Vagina (tissue), 2 donors: ENCODE data around the gene KIF2C. TPM values are rescaled to one million over a fixed set of nuclear protein-coding genes. Genes with fewer than 3 reads are reported as not detected.

Experiments
- DNase-seq, 2 donors: peaks; one replicate each; pipeline ENCODE4 v3.0.0-alpha.2; 2017; ENCODE audit errors: extremely low spot score in 2 of 2
- H3K27ac ChIP-seq: fragments of 200-600 bp; sonication (generic); one replicate; pipeline ENCODE4 v1.5.1; 2019
- H3K27me3 ChIP-seq: fragments of 200-600 bp; sonication (generic); one replicate; pipeline ENCODE4 v1.5.1; 2019
- H3K36me3 ChIP-seq, 2 donors: fragments of 200-600 bp; sonication (generic); one replicate each; pipeline ENCODE4 v1.5.1; 2017 to 2019
- H3K4me1 ChIP-seq: fragments of 200-600 bp; sonication (generic); one replicate; pipeline ENCODE4 v1.5.1; 2019
- H3K4me3 ChIP-seq, 2 donors: fragments of 200-600 bp; sonication (generic); 1 replicate in 1 of 2; 2 replicates in 1 of 2; pipeline ENCODE4 v1.5.1; 2016 to 2019
- H3K9me3 ChIP-seq: fragments of 200-600 bp; sonication (generic); one replicate; pipeline ENCODE4 v1.5.1; 2019
- POLR2A ChIP-seq, 2 donors: fragments of 450-650 bp; IDR thresholded peaks; one replicate each; pipeline ENCODE4 v1.6.1; 2017; ENCODE audit warnings: antibody characterized with exemption in 2 of 2, mild to moderate bottlenecking in 2 of 2, moderate library complexity in 2 of 2
- POLR2AphosphoS5 ChIP-seq, 2 donors: sonication (generic); formaldehyde crosslinking; IDR thresholded peaks; one replicate each; pipeline ENCODE4 v1.9.0; 2017; ENCODE audit warnings: antibody characterized with exemption in 2 of 2, mild to moderate bottlenecking in 2 of 2, low read depth in 1 of 2; ENCODE audit not compliant: insufficient read depth in 1 of 2
- intact Hi-C: fragments of 100-400 bp; cut with DNase I; formaldehyde crosslinking; loops from one replicate; pipeline ENCODE4 v1.15.1; 2023
- total RNA-seq: library from RNA; depleted of rRNA; stranded (reverse); fragments of >200 nt; gene quantifications from one replicate; pipeline ENCODE4 v1.2.3, GENCODE V29; 2016
- TF ChIP-seq, protein P1 (sequence below), 3 experiments: fragments of 450-650 bp in 2 of 3; fragments of 200-600 bp in 1 of 3; sonication (generic) in 1 of 3; IDR thresholded peaks; one replicate each; pipeline ENCODE4 v1.5.1; 2017 to 2019; ENCODE audit warnings: antibody characterized with exemption in 3 of 3, mild to moderate bottlenecking in 2 of 3, moderate library complexity in 2 of 3

The KIF2C gene
- total RNA-seq, 1 donor from 2014 or later, result 3.4 TPM

DNA sequence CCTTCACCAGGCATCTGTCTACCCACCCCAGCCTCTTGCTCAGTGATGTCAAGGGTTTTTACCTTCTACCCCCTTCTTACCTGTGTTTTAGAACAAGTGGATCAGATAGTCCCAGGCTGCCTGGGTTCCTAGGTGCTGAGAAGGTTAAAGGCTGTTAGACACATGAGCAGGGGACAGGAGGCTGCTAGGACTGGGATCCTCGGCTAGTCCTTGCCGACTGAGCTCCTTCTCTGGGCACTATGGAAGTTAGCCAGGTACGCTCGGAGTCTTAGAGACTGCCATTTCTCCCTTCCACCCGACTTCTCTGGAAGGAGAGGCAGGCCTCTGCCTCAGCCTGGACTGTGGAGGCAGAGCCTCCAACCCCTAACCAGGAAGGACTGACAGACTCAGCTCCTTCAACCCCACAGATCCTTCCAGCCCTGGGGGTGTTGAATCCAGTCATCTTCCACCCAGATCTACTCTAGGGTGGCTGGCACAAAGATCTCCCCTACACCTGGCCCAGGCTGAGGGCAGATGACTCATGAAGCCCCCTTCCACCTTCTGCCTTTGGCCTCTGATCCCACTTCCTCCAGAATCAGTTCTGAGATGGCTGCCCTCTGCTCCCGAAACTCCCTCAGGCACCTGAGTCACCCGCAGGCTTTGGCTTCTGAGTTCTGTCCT, 67.2 kb downstream of the KIF2C start, which contains the start of gene DYNLT4:
DYNLT4 (minus strand) TSS at position 648 of the 660 bp plus-strand sequence. CDS start 683 bp downstream, outside the sequence.
- Histone ChIP-seq H3K4me1 (peaks cover 87% of the 10 kb centered on the region), H3K4me3 (peak within 1 kb of the TSS; percentile 31 to 36), H3K27ac (peak within 1 kb of the TSS; percentile 100), H3K27me3 (no peaks in the 10 kb centered on the region), H3K9me3 (no peaks in the 10 kb centered on the region), H3K36me3 (peaks cover 4 to 36% of the 10 kb centered on the region in 2 donors)
- intact Hi-C loops, result no loop called here
- TF ChIP-seq, protein P1, sequence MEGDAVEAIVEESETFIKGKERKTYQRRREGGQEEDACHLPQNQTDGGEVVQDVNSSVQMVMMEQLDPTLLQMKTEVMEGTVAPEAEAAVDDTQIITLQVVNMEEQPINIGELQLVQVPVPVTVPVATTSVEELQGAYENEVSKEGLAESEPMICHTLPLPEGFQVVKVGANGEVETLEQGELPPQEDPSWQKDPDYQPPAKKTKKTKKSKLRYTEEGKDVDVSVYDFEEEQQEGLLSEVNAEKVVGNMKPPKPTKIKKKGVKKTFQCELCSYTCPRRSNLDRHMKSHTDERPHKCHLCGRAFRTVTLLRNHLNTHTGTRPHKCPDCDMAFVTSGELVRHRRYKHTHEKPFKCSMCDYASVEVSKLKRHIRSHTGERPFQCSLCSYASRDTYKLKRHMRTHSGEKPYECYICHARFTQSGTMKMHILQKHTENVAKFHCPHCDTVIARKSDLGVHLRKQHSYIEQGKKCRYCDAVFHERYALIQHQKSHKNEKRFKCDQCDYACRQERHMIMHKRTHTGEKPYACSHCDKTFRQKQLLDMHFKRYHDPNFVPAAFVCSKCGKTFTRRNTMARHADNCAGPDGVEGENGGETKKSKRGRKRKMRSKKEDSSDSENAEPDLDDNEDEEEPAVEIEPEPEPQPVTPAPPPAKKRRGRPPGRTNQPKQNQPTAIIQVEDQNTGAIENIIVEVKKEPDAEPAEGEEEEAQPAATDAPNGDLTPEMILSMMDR (IDR thresholded peaks at IDR 0.05), result no peak
- no peak for TF ChIP-seq POLR2AphosphoS5 (IDR thresholded peaks at IDR 0.05; ENCODE audit: insufficient read depth in 1 of 2, low read depth in 1 of 2)
- no peak for DNase-seq

DNA sequence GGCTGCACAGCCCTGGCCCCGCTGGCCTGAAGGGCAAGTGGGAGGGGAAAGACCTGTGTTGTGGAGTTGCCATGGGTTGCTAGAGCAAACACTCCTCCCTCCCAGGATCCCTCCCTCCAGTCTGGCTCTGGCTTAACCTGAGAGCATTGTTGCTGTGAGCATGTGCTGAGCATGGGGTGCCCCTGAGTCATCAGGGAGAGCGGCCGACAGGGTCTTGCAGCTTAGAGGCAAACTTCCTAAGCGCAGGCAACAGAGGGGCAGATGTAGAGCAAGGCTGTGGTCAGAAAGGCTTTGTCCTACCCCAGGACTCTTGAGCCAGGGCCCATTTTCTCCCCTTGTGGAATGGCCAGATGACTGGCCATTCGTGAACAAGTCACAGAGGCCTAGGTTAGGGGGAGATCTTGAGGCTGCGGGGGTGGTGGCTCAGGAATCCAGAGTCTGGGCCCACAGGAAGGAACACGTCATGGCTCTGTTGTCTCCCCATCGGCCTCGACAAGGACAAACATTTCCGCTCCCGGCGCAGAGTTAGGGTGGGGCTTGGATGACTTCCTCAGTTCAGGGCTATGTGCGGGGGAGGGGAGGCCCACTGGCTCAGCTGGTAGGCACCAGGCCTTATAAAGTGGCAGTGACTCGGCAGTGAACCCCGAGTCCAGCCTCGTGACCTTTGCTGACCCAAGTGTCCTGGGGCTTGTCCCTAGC, 67.9 kb downstream of the KIF2C start:
- H3K27me3 ChIP-seq, result no peaks in the 10 kb centered on the region
- H3K4me1 ChIP-seq, result peaks cover 87% of the 10 kb centered on the region
- peak overlapping the region; percentile 31 to 36 for H3K4me3 ChIP-seq
- intact Hi-C loops, result no loop called here
- peaks cover 4 to 34% of the 10 kb centered on the region in 2 donors for H3K36me3 ChIP-seq
- H3K27ac ChIP-seq, result peak overlapping the region; percentile 100
- H3K9me3 ChIP-seq, result no peaks in the 10 kb centered on the region
- peak in 1 of 2 donors; percentile 100 for DNase-seq
- peak; percentile 90 for TF ChIP-seq POLR2AphosphoS5 (IDR thresholded peaks at IDR 0.05; ENCODE audit: insufficient read depth in 1 of 2, low read depth in 1 of 2)
- TF ChIP-seq, protein P1 (IDR thresholded peaks at IDR 0.05), result no peak
- no peak for TF ChIP-seq POLR2A (IDR thresholded peaks at IDR 0.05)

DNA sequence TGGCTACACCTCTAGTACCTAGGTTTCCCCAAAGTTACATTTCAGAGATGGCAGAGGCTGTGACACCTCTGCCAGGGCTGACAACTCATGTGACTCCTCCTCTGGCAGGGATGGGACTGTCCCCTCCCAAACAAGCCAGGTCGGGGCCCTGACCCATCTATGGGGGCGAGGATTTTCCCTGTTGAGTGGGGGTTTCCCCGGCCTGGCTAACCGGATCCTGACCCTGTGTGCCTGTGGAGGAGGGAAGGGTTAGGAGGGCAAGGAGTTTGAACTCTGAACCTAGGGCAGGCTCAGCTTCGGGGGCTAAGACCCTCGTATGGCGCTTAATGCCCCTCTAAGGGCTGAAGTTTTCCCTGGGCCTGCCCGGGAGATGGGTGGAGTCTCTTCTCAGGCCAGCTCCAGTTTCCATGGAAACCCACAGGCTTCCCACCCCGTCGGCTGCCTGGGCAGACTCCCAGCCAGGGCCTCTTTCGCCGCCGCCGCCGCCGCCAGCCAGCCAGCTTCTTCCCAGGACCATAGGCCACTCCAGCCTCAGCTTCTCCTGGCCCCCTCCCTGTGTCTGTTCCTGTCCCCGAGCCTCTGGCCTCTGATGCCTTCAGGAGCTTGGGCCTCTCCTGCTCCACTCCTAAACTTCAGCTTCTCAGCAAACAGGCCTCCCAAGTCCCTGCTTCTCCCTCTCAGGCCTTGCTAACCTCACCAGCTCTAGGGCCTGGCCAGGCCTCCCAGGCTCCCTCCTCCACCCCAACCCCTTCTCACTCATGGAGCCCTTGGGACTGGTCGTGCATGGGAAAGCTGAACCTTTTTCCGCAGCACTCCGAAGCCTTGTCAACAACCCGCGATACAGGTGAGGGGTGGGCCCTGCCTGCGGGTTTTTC, 68.7 kb downstream of the KIF2C start, which contains the start of gene BTBD19:
BTBD19 (plus strand) TSS at position 461 of the 875 bp plus-strand sequence; CDS start at position 759, 298 bp downstream.
- no peaks in the 10 kb centered on the region for H3K27me3 ChIP-seq
- H3K4me3 ChIP-seq, result peak within 1 kb of the TSS; percentile 31 to 36
- H3K9me3 ChIP-seq, result no peaks in the 10 kb centered on the region
- H3K36me3 ChIP-seq, result peaks cover under 1 to 26% of the 10 kb centered on the region in 2 donors
- H3K27ac ChIP-seq, result peak within 1 kb of the TSS; percentile 100
- H3K4me1 ChIP-seq, result peaks cover 86% of the 10 kb centered on the region
- no peak for DNase-seq
- peak in 1 of 2 donors; percentile 51 for TF ChIP-seq POLR2A (IDR thresholded peaks at IDR 0.05)
- TF ChIP-seq, protein P1 (IDR thresholded peaks at IDR 0.05), result no peak
- TF ChIP-seq POLR2AphosphoS5 (IDR thresholded peaks at IDR 0.05; ENCODE audit: insufficient read depth in 1 of 2, low read depth in 1 of 2), result peak in 1 of 2 donors; percentile 1
- intact Hi-C loops, result no loop called here

DNA sequence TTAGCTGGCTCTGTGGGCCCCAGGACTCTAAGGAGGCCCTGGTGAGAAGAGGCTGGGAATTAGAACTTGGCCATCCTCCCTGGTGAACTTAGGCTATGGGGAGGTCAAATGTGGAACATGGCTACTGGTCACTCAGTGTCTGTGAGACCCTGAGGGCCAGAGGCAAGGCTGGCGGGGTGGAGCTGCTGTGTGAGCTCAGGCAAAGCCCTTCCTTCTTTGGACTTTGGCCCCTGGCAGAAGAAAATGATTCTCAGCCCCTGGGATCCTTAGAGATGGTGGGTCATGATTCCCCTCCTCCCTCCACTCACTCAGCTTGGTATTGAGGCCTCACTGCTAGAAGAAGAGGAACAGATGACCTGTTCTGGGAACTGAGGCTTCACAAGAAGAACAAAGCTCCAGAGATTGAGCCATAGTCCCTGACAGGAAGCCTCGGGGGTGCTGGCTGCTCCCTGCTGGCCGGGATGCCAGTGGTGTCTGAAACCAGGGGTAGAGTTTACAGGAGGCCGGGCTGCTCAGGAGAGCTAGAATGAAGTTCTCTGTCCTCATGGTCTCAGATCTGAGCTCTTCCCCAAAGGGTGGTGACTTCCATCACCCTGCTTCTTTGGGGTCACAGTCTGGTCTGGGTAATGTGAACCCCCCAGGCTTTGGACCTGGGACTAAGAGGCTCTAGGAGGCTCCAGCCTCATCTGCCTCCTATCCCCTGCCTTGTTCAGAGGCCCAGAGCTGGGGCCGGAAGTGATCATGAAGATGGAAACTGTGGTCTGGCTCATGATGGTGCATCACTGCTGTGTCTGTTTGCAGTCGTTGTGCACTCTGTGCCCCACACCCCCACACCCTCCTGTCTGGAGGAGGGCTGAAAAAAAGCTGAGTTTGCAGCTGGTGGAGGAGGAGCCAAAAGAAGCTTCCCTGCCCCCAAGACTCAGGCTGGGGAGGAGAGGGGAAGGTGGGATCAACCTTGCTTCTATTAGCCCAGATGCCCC, 69.6 kb downstream of the KIF2C start:
- peak overlapping the region; percentile 31 to 36 for H3K4me3 ChIP-seq
- peaks cover 0 to 17% of the 10 kb centered on the region in 2 donors for H3K36me3 ChIP-seq

More for the DNA sequence above, 69.6 kb downstream of the KIF2C start:
- H3K4me1 ChIP-seq, result peaks cover 87% of the 10 kb centered on the region
- H3K9me3 ChIP-seq, result no peaks in the 10 kb centered on the region
- H3K27ac ChIP-seq, result peak overlapping the region; percentile 100
- intact Hi-C loops, result no loop called here
- DNase-seq, result no peak
- TF ChIP-seq, protein P1 (IDR thresholded peaks at IDR 0.05), result no peak
- TF ChIP-seq POLR2A (IDR thresholded peaks at IDR 0.05), result peak in 1 of 2 donors; percentile 24
- TF ChIP-seq POLR2AphosphoS5 (IDR thresholded peaks at IDR 0.05; ENCODE audit: insufficient read depth in 1 of 2, low read depth in 1 of 2), result peak in 1 of 2 donors; percentile 59
- no peaks in the 10 kb centered on the region for H3K27me3 ChIP-seq
